Rectal smooth muscle tissue (tissue), 1 donor: Measurements from ENCODE around the gene ARSG.

Source experiments
- H3K27ac ChIP-seq: one replicate; pipeline ENCODE4 v1.7.0; 2013; ENCODE audit warnings: low read depth, low read length, inconsistent platforms
- H3K27me3 ChIP-seq: one replicate; pipeline ENCODE4 v1.7.0; 2013; ENCODE audit warnings: low read length; ENCODE audit not compliant: control insufficient read depth, insufficient read depth
- H3K36me3 ChIP-seq: one replicate; pipeline ENCODE4 v1.7.0; 2013; ENCODE audit warnings: low read length; ENCODE audit not compliant: control insufficient read depth, insufficient read depth
- H3K4me1 ChIP-seq: one replicate; pipeline ENCODE4 v1.7.0; 2013; ENCODE audit warnings: low read length; ENCODE audit not compliant: control insufficient read depth, insufficient read depth
- H3K4me3 ChIP-seq: one replicate; pipeline ENCODE4 v1.7.0; 2013; ENCODE audit warnings: low read length
- H3K9ac ChIP-seq: one replicate; pipeline ENCODE4 v1.7.0; 2013; ENCODE audit warnings: low read length

The ARSG gene

GRCh38 chr17:68440526-68440925 lies 149.2 kb downstream of the ARSG start:
- Histone ChIP-seq H3K9ac (no peak overlapping the region), H3K4me1 (peaks cover 4% of the 10 kb centered on the region), H3K27me3 (no peaks in the 10 kb centered on the region), H3K36me3 (peaks cover 7% of the 10 kb centered on the region), H3K27ac (no peak overlapping the region), H3K4me3 (no peak overlapping the region)

GRCh38 chr17:68441070-68441770 lies 149.9 kb downstream of the ARSG start:
- H3K9ac ChIP-seq, result no peak overlapping the region
- H3K27ac ChIP-seq, result no peak overlapping the region
- peaks cover 4% of the 10 kb centered on the region for H3K4me1 ChIP-seq
- no peaks in the 10 kb centered on the region for H3K27me3 ChIP-seq
- peaks cover 4% of the 10 kb centered on the region for H3K36me3 ChIP-seq
- H3K4me3 ChIP-seq, result no peak overlapping the region

- Histone ChIP-seq H3K4me1 (peaks cover 4% of the 10 kb centered on the region), H3K27ac (no peak overlapping the region), H3K27me3 (no peaks in the 10 kb centered on the region), H3K36me3 (peaks cover 14% of the 10 kb centered on the region), H3K9ac (no peak overlapping the region), H3K4me3 (no peak overlapping the region)
Measured at GRCh38 chr17:68443972-68444464, 152.7 kb downstream of the ARSG start.

DNA sequence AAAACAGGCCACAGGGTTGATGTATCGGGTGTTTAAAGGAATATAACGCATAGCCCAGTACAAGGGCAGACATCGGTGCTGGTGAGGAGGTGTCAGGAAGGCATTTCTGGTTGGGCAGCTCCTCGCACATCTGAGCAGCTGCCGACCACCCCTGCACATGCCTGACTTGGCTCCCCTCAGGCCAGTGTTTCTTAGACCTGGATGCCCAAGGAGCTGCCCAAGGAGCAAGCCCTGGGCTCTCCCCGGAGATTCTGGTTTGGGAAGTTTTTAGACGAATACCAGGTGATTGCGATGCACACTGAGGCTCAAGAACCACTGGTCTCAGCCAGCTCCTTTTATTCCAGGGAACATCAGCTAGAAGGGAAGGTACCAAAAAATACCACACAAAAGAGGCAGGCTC lies 154.4 kb downstream of the ARSG start:
- no peak overlapping the region for H3K27ac ChIP-seq
- H3K9ac ChIP-seq, result no peak overlapping the region
- peaks cover 26% of the 10 kb centered on the region for H3K36me3 ChIP-seq
- H3K4me3 ChIP-seq, result no peak overlapping the region
- H3K4me1 ChIP-seq, result peaks cover 4% of the 10 kb centered on the region
- no peaks in the 10 kb centered on the region for H3K27me3 ChIP-seq

DNA sequence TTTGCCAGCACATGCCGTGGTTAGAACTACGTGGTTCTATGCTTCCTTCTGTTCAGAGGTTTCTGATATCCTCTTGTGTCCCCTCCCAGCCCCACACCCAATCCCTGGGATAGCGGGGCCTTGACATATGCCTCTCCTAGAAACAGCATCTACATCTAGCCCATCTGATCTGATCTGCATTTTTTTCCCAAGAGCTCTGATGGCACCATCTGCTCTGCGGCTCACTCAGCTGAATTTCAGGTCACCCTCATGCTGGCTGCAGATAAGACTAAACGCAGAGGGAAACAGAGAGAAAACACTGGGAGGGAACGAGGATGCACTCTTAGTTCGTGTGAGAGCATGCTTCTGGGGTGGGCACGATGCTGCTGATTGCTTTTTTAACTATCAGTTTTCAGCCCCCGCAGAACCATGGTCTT lies 155.3 kb downstream of the ARSG start:
- Histone ChIP-seq H3K27me3 (no peaks in the 10 kb centered on the region), H3K36me3 (peaks cover 31% of the 10 kb centered on the region), H3K4me1 (peaks cover 4% of the 10 kb centered on the region), H3K4me3 (no peak overlapping the region), H3K9ac (no peak overlapping the region), H3K27ac (no peak overlapping the region)

GRCh38 chr17:68449021-68449739 lies 157.9 kb downstream of the ARSG start:
- no peaks in the 10 kb centered on the region for H3K4me1 ChIP-seq
- H3K27ac ChIP-seq, result no peak overlapping the region
- no peak overlapping the region for H3K9ac ChIP-seq
- H3K4me3 ChIP-seq, result no peak overlapping the region
- peaks cover 30% of the 10 kb centered on the region for H3K36me3 ChIP-seq
- no peaks in the 10 kb centered on the region for H3K27me3 ChIP-seq

GRCh38 chr17:68450391-68450790 lies 159.1 kb downstream of the ARSG start:
- Histone ChIP-seq H3K9ac (no peak overlapping the region), H3K4me3 (no peak overlapping the region), H3K27ac (no peak overlapping the region), H3K4me1 (no peaks in the 10 kb centered on the region), H3K36me3 (peaks cover 30% of the 10 kb centered on the region), H3K27me3 (no peaks in the 10 kb centered on the region)

GRCh38 chr17:68450801-68451200 lies 159.5 kb downstream of the ARSG start:
- Histone ChIP-seq H3K4me1 (no peaks in the 10 kb centered on the region), H3K9ac (no peak overlapping the region), H3K27me3 (no peaks in the 10 kb centered on the region), H3K27ac (no peak overlapping the region), H3K36me3 (peaks cover 30% of the 10 kb centered on the region), H3K4me3 (no peak overlapping the region)

DNA sequence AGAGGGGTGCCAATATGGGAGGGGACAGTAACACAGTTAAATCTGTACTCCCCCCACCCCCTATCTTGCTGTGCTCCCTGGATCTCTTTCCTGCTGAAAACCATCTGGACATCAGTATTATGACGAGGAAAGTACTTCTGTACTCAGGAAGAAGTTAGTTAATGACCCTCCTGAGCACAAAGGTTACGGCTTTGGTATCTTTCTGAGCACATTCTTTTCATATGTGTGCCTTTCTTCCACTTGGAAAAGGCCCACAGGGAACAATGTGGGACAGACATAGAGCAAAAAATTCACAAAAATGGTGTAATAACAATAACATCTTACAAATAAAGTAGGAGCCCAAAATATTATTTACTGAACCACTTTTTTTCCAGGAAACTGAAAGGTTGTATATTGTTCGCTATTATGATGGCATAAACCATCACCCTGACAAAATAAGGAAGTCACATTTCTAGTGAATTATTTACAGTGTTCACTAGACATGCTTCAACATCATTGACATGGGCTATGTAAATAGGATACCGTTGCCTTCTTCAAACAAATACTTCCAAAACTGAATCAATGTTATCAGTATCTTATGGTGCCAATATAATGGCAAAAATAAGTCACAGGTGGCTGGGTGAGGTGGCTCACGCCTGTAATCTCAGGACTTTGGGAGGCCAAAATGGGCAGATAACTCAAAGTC lies 160.5 kb downstream of the ARSG start:
- Histone ChIP-seq H3K4me1 (peaks cover 3% of the 10 kb centered on the region), H3K9ac (no peak overlapping the region), H3K27ac (no peak overlapping the region), H3K4me3 (no peak overlapping the region), H3K36me3 (peaks cover 29% of the 10 kb centered on the region), H3K27me3 (no peaks in the 10 kb centered on the region)

DNA sequence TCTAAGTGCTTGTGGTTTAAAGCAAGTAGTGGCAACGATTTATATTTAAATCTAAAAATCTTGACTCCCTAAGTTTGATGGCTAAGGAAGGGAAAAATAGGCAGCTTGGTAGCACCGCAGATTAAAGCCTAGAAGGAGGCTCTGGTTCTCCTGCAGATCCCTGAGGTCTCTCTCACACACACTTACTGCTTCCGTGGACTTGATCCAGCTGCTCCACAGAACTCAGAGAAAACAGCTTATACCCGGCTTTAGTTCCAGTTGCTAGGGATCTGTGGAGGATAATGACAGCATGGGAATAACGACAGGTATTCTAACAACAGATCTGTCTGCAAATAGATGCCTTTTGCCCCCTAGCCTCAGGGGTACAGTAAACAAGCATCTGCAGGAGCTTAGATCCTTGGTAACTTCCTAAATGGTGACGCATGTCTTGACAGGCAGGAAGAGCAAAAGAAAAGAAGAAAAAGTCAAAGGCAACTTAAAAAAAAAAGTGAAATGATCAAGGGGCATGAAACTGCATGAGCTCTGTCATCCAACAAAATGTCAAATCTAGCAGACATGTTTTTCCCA lies 161.5 kb downstream of the ARSG start:
- Histone ChIP-seq H3K4me1 (peaks cover 3% of the 10 kb centered on the region), H3K36me3 (peaks cover 27% of the 10 kb centered on the region), H3K4me3 (no peak overlapping the region), H3K9ac (no peak overlapping the region), H3K27ac (no peak overlapping the region), H3K27me3 (no peaks in the 10 kb centered on the region)

DNA sequence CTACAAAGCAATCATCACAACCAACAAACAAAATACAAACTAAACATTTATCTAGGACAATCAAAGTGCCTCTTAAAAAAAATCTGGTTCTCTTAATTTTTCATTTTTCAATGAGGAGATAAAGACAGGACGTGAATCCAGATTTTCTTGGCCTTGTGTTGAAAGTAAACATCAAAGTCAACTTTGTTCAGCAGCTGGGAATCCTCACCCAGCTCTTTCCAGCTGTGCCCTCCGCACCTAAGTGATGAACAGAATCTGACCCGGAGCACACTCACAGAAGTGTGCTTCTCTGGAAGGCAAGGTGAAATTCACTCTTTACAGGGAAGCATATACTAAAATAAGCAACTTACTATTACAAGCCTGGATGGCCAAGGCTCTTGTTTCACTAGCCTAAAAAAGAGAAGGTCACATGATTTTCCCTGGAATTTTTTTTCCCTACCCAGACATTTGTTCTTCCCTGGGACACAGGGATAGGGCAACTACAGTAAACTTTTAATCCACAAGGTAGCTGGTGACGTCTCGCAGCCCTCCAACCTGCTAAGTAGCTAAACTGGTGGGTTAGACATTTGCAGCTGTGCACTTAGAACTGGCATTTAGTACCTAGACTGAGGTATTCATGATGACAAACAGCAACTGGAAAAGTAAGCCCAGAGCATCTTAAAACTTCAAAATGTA lies 162.8 kb downstream of the ARSG start:
- no peaks in the 10 kb centered on the region for H3K27me3 ChIP-seq
- no peak overlapping the region for H3K27ac ChIP-seq
- peaks cover 19% of the 10 kb centered on the region for H3K36me3 ChIP-seq
- H3K4me1 ChIP-seq, result peaks cover 3% of the 10 kb centered on the region
- no peak overlapping the region for H3K9ac ChIP-seq
- H3K4me3 ChIP-seq, result no peak overlapping the region

GRCh38 chr17:68455901-68456338 lies 164.6 kb downstream of the ARSG start:
- peak overlapping the region; percentile 92 for H3K27ac ChIP-seq
- peaks cover 7% of the 10 kb centered on the region for H3K36me3 ChIP-seq
- no peaks in the 10 kb centered on the region for H3K27me3 ChIP-seq
- peaks cover 3% of the 10 kb centered on the region for H3K4me1 ChIP-seq
- peak overlapping the region; percentile 16 for H3K9ac ChIP-seq
- peak overlapping the region; percentile 92 for H3K4me3 ChIP-seq
